ENCODE data around the gene HSPB6.

Gene HSPB6

DNA sequence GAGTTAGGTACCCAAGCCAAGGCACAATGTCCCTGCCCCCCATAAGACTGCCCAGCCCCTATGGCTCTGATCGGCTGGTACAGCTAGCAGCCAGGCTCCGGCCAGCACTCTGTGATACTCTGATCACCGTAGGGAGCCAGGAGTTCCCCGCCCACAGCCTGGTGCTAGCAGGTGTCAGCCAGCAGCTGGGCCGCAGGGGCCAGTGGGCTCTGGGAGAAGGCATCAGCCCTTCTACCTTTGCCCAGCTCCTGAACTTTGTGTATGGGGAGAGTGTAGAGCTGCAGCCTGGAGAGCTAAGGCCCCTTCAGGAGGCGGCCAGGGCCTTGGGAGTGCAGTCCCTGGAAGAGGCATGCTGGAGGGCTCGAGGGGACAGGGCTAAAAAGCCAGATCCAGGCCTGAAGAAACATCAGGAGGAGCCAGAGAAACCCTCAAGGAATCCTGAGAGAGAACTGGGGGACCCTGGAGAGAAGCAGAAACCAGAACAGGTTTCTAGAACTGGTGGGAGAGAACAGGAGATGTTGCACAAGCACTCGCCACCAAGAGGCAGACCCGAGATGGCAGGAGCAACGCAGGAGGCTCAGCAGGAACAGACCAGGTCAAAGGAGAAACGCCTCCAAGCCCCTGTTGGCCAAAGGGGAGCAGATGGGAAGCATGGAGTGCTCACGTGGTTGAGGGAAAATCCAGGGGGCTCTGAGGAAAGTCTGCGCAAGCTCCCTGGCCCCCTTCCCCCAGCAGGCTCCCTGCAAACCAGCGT lies 42.1 kb downstream of the HSPB6 start:
- Histone ChIP-seq H3K36me3 (ENCODE audit: insufficient read depth, low read depth, low read length) (0 out of 2 replicates have a peak, but pooled peaks cover 3% of the 10 kb centered on the region), H3K4me3 (ENCODE audit: low read length) (no peak overlapping the region; the same call in 1 of the 2 replicates), H3K27me3 (ENCODE audit: insufficient read depth, low read length) (peaks cover 9% of the 10 kb centered on the region), H3K27ac (ENCODE audit: low read length) (no peak overlapping the region), H3K9me3 (ENCODE audit: insufficient read depth, low read depth, low read length) (no peaks in the 10 kb centered on the region), H3K4me1 (ENCODE audit: insufficient read depth, low read length) (peaks cover 19% of the 10 kb centered on the region), H3K9ac (ENCODE audit: low read depth, low read length) (no peak overlapping the region)

GRCh38 chr19:35713904-35714495 lies 42.8 kb downstream of the HSPB6 start:
- no peak overlapping the region for H3K27ac ChIP-seq (ENCODE audit: low read length)
- H3K4me3 ChIP-seq (ENCODE audit: low read length) = no peak overlapping the region
- H3K36me3 ChIP-seq (ENCODE audit: insufficient read depth, low read depth, low read length) = no peaks in the 10 kb centered on the region
- H3K27me3 ChIP-seq (ENCODE audit: insufficient read depth, low read length) = peaks cover 9% of the 10 kb centered on the region
- no peaks in the 10 kb centered on the region for H3K9me3 ChIP-seq (ENCODE audit: insufficient read depth, low read depth, low read length)
- no peak overlapping the region for H3K9ac ChIP-seq (ENCODE audit: low read depth, low read length)
- H3K4me1 ChIP-seq (ENCODE audit: insufficient read depth, low read length) = peaks cover 19% of the 10 kb centered on the region

DNA sequence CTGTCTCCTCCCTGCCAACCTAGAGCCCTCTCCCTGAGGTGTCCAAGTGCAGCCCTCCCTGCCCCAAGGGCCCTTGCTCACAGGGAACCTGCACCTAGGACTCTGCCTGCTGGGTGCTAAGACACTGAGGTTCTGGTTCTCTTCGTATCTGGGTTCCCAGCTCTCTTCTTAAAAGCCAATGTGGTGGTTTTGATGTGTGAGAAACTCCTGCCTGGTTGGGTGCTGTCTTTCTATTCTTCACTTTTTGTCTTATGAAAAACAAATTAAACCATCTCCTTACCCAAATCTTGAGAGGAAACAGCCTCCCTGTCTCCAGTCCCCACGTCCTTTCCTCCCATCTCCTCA lies 43.4 kb downstream of the HSPB6 start:
- Histone ChIP-seq H3K36me3 (ENCODE audit: insufficient read depth, low read depth, low read length) (no peaks in the 10 kb centered on the region), H3K4me3 (ENCODE audit: low read length) (no peak overlapping the region), H3K27me3 (ENCODE audit: insufficient read depth, low read length) (peaks cover 10% of the 10 kb centered on the region), H3K27ac (ENCODE audit: low read length) (no peak overlapping the region), H3K9me3 (ENCODE audit: insufficient read depth, low read depth, low read length) (no peaks in the 10 kb centered on the region), H3K4me1 (ENCODE audit: insufficient read depth, low read length) (peaks cover 19% of the 10 kb centered on the region), H3K9ac (ENCODE audit: low read depth, low read length) (no peak overlapping the region)

GRCh38 chr19:35712567-35713505 lies 44.0 kb downstream of the HSPB6 start:
- H3K36me3 ChIP-seq (ENCODE audit: insufficient read depth, low read depth, low read length) = no peaks in the 10 kb centered on the region
- H3K4me1 ChIP-seq (ENCODE audit: insufficient read depth, low read length) = peaks cover 19% of the 10 kb centered on the region
- no peak overlapping the region for H3K4me3 ChIP-seq (ENCODE audit: low read length)
- H3K27me3 ChIP-seq (ENCODE audit: insufficient read depth, low read length) = peaks cover 16% of the 10 kb centered on the region
- H3K9ac ChIP-seq (ENCODE audit: low read depth, low read length) = no peak overlapping the region
- no peak overlapping the region for H3K27ac ChIP-seq (ENCODE audit: low read length)
- H3K9me3 ChIP-seq (ENCODE audit: insufficient read depth, low read depth, low read length) = no peaks in the 10 kb centered on the region

DNA sequence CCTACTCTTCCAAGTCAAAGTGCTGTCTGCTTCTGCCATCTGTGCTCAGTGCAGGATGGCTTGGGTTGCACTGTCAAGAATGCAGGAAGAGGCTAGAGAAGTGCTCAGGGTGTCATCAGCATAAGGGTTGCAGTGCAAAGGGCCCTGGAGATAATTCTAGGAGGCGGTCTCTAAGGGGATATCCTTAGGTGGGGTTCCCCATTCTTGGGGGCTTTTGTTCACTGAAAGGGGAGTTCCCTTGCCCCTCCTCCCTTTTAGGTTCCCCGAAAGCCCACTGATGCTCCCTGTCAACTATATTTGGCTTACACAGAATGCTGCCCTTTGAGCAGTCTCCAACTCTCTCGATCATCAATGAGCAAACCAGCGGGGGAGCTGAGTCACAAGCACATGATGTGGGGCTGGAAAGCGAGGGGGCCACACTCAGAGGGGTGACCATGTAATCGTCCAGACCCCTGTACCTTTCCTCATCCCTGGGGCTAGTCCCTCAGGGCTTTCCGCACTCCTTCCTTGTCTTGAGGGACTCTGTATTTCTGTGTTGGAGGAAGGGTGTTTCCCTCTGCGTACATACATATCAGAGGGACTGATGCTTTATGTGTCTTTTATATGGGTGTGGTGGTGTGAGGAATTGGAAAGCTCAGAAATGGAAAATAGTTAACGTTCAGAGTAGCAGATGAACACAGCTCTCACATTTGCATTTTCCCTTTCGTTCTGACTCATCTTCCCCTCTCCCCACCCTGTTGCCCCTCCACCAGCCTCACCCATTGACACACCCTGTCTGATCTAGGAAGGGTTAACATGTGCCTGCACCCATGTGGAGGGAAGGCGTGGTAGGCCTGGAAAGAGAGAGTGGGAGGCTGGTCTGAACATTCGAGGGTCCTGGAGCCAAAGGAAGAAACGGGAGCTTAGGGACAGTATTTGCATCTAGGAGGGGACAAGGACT lies 45.8 kb downstream of the HSPB6 start:
- H3K27ac ChIP-seq (ENCODE audit: low read length) = no peak overlapping the region
- H3K9ac ChIP-seq (ENCODE audit: low read depth, low read length) = no peak overlapping the region
- peaks cover 16% of the 10 kb centered on the region for H3K27me3 ChIP-seq (ENCODE audit: insufficient read depth, low read length)
- H3K36me3 ChIP-seq (ENCODE audit: insufficient read depth, low read depth, low read length) = no peaks in the 10 kb centered on the region
- H3K4me3 ChIP-seq (ENCODE audit: low read length) = no peak overlapping the region
- H3K9me3 ChIP-seq (ENCODE audit: insufficient read depth, low read depth, low read length) = no peaks in the 10 kb centered on the region
- H3K4me1 ChIP-seq (ENCODE audit: insufficient read depth, low read length) = peaks cover 19% of the 10 kb centered on the region

GRCh38 chr19:35708391-35708790 lies 48.4 kb downstream of the HSPB6 start:
- peaks cover 4% of the 10 kb centered on the region; the same call in 1 of the 2 replicates for H3K4me1 ChIP-seq (ENCODE audit: insufficient read depth, low read length)
- H3K27me3 ChIP-seq (ENCODE audit: insufficient read depth, low read length) = peaks cover 27% of the 10 kb centered on the region
- no peak overlapping the region for H3K4me3 ChIP-seq (ENCODE audit: low read length)
- no peak overlapping the region for H3K9ac ChIP-seq (ENCODE audit: low read depth, low read length)
- no peaks in the 10 kb centered on the region for H3K36me3 ChIP-seq (ENCODE audit: insufficient read depth, low read depth, low read length)
- no peaks in the 10 kb centered on the region for H3K9me3 ChIP-seq (ENCODE audit: insufficient read depth, low read depth, low read length)
- no peak overlapping the region for H3K27ac ChIP-seq (ENCODE audit: low read length)
